Heart left ventricle (tissue), 13 donors: ENCODE measurements around the gene ARL8A.

Experiments used
- CTCF ChIP-seq, 12 donors: fragments of 200-600 bp; sonication (generic) in 4 of 12; IDR thresholded peaks; one replicate each; pipeline versions ENCODE4 v1.5.0 to v1.8.0; 2018 to 2022; ENCODE audit warnings: antibody characterized with exemption in 12 of 12, mild to moderate bottlenecking in 5 of 12
- POLR2A ChIP-seq, 2 donors: fragments of 450-650 bp; IDR thresholded peaks; one replicate each; pipeline ENCODE4 v1.6.1; 2017; ENCODE audit warnings: antibody characterized with exemption in 2 of 2, mild to moderate bottlenecking in 2 of 2, moderate library complexity in 2 of 2
- donor health status: ischemic (EF 13 %, LVEDD 7.1; RV severe dilation, severe dysfunction).
- donor health status: DM: no; HTN: yes; CAD: no.
- donor health status: DM: no; HTN: no; CAD: no.
- donor health status: ischemic (EF 25% LVEDD 6.9; RV normal size, moderate dysfunction).
- donor health status: ischemic (EF 25% LVEDD 5.7; RV mildly dilated, moderate dysfunction).
- donor health status: ischemic (EF 35%, LVEDD 5.7; RV mildly dilated, moderate dysfunction).
- donor health status: nonischemic (EF 11% LVEDD 7.7; RV severe dilation, severe dysfunction).
- donor health status: DM: yes; HTN: yes; CAD: no.
- donor health status: PGD.
- donor health status: ischemic (EF 29% LVEDD 5.4; RV normal size, mild dysfunction).
- donor health status: nonischemic (EF 23%, LVEDD 6.1; RV moderate dilation, normal function).

DNA sequence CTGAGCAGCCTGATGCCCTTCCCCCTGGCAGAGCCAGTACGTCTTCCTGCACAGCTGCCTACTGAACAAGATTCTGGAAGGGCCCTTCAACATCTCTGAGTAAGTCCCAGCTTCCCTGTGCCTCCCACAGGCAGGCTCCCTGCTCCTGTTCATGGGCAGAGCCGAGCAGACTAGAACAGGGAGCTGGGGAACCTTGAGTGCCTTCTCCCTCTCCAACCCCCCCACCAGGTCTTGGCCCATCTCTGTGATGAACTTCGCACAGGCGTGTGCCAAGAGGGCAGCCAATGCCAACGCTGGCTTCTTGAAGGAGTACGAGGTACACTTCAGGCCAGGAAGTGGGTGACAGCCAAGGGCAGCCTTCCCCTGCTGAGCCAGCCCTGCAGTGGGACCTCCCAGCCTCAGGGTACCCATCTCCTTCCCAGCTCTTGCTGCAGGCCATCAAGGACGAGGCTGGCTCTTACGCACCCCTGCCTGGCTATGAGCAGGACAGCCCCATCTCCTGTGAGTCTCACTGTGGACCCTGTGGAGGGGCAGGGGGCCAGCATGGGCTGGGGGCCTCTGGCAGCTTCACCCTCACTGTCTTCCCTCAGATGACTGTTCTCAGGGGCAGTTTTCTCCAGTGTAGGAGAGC lies 42.6 kb upstream of the ARL8A start:
- no peak for TF ChIP-seq CTCF (IDR thresholded peaks at IDR 0.05)
- no peak for TF ChIP-seq POLR2A (IDR thresholded peaks at IDR 0.05)
